CD4-positive, CD25-positive, alpha-beta regulatory T cell (primary cell): ENCODE data around the gene NXN. TPM values are rescaled to one million over a fixed set of nuclear protein-coding genes. Genes with fewer than 3 reads are reported as not detected.
"Not testable (repeated sequence)": the region's sequence is repeated elsewhere in the genome, so short reads cannot be mapped to it uniquely, and the experiment has no call there.

Experiments used
- ATAC-seq, 2 donors: fragments of 150-1000 bp; cut with Tn5 transposase; one replicate each; pipeline ENCODE4 v1.10.0; 2021; ENCODE audit warnings: low read depth in 2 of 2, moderate number of reproducible peaks in 2 of 2, moderate library complexity in 1 of 2
- DNase-seq, 3 donors: peaks; one replicate each; pipeline versions ENCODE4 v3.0.0 to v3.0.0-alpha.2; 2012 to 2022; ENCODE audit warnings: mixed read lengths in 1 of 3
- H3K27ac ChIP-seq: one replicate; pipeline ENCODE4 v1.7.0; 2013; ENCODE audit warnings: mild to moderate bottlenecking, low read length; ENCODE audit not compliant: insufficient read depth, poor library complexity, severe bottlenecking
- H3K27me3 ChIP-seq: one replicate; pipeline ENCODE4 v1.7.0; 2013; ENCODE audit warnings: low read length; ENCODE audit not compliant: control insufficient read depth, insufficient read depth
- H3K36me3 ChIP-seq: one replicate; pipeline ENCODE4 v1.7.0; 2013; ENCODE audit warnings: mild to moderate bottlenecking, low read length, moderate library complexity; ENCODE audit not compliant: control insufficient read depth, insufficient read depth
- H3K4me1 ChIP-seq: 2 replicates; pipeline ENCODE4 v1.7.0; 2013; ENCODE audit warnings: mild to moderate bottlenecking, low read length; ENCODE audit not compliant: insufficient read depth, control insufficient read depth, poor library complexity, severe bottlenecking
- H3K4me3 ChIP-seq: one replicate; pipeline ENCODE4 v1.7.0; 2013; ENCODE audit warnings: low read depth, mild to moderate bottlenecking, low read length, moderate library complexity
- H3K9me3 ChIP-seq, 2 experiments: 1 replicate in 1 of 2; 2 replicates in 1 of 2; pipeline ENCODE4 v1.7.0; 2013; ENCODE audit warnings: low read length in 2 of 2, mild to moderate bottlenecking in 1 of 2, moderate library complexity in 1 of 2; ENCODE audit not compliant: control insufficient read depth in 2 of 2
- H3K27ac Mint-ChIP-seq, 3 donors: one replicate each; pipeline ENCODE4 v1.8.0; 2020 to 2022; ENCODE audit warnings: mild to moderate bottlenecking in 3 of 3, mixed read lengths in 3 of 3, moderate library complexity in 2 of 3
- H3K27me3 Mint-ChIP-seq: one replicate; pipeline ENCODE4 v1.8.0; 2022; ENCODE audit warnings: mild to moderate bottlenecking, mixed read lengths
- H3K36me3 Mint-ChIP-seq: one replicate; pipeline ENCODE4 v1.8.0; 2020; ENCODE audit warnings: mixed read lengths
- H3K4me1 Mint-ChIP-seq, 4 donors: one replicate each; pipeline ENCODE4 v1.8.0; 2020 to 2022; ENCODE audit warnings: mixed read lengths in 4 of 4, mild to moderate bottlenecking in 1 of 4
- H3K4me3 Mint-ChIP-seq, 4 donors: one replicate each; pipeline ENCODE4 v1.8.0; 2020 to 2022; ENCODE audit warnings: mild to moderate bottlenecking in 4 of 4, mixed read lengths in 4 of 4, moderate library complexity in 3 of 4
- H3K9me3 Mint-ChIP-seq, 7 donors: one replicate each; pipeline ENCODE4 v1.8.0; 2020 to 2022; ENCODE audit warnings: mixed read lengths in 7 of 7, mild to moderate bottlenecking in 3 of 7, moderate library complexity in 2 of 7
- polyA plus RNA-seq, 4 donors: library from polyadenylated mRNA; unstranded; fragments of 300-500 nt; fragmentation: Illumina TruSeq; gene quantifications; one replicate each; pipeline ENCODE4 v1.2.3, GENCODE V29; 2021
- total RNA-seq: library from RNA; stranded (reverse); gene quantifications from one replicate; pipeline ENCODE4 v1.2.3, GENCODE V29; 2022

NXN gene
- total and polyA plus RNA-seq, 5 donors from 2014 or later: 0.44 to 0.89 (median 0.65) TPM

GRCh38 chr17:925817-926216, 53.8 kb downstream of the NXN start:
- Mint-ChIP-seq H3K4me3 (no peak overlapping the region), H3K4me1 (peaks cover 0 to 1% (median 0%) of the 10 kb centered on the region in 4 donors), H3K27ac (no peak overlapping the region), H3K9me3 (peaks cover 0 to 1% (median 0%) of the 10 kb centered on the region in 7 donors), H3K27me3 (peaks cover 15% of the 10 kb centered on the region), H3K36me3 (no peaks in the 10 kb centered on the region)
- H3K4me1 ChIP-seq: no peaks in the 10 kb centered on the region
- no peaks in the 10 kb centered on the region for H3K36me3 ChIP-seq
- no peak overlapping the region for H3K27ac ChIP-seq
- no peaks in the 10 kb centered on the region for H3K27me3 ChIP-seq
- no peak for DNase-seq
- no peak for ATAC-seq
- no peak overlapping the region for H3K4me3 ChIP-seq
- no peaks in the 10 kb centered on the region for H3K9me3 ChIP-seq

- Mint-ChIP-seq H3K4me1 (peaks cover 0 to 1% (median 0%) of the 10 kb centered on the region in 4 donors), H3K9me3 (peaks cover 0 to under 1% (median 0%) of the 10 kb centered on the region in 7 donors), H3K27ac (no peak overlapping the region), H3K36me3 (no peaks in the 10 kb centered on the region), H3K27me3 (peaks cover 21% of the 10 kb centered on the region), H3K4me3 (no peak overlapping the region)
- Histone ChIP-seq H3K9me3 (no peaks in the 10 kb centered on the region), H3K36me3 (no peaks in the 10 kb centered on the region), H3K27me3 (no peaks in the 10 kb centered on the region), H3K4me1 (no peaks in the 10 kb centered on the region), H3K4me3 (no peak overlapping the region), H3K27ac (no peak overlapping the region)
- ATAC-seq: no peak
- no peak for DNase-seq
These were observed 54.7 kb downstream of the NXN start for GRCh38 chr17:924711-925475.

- peaks cover 21% of the 10 kb centered on the region for H3K27me3 Mint-ChIP-seq
- H3K9me3 Mint-ChIP-seq, H3K36me3 Mint-ChIP-seq, ATAC-seq, H3K4me3 ChIP-seq, DNase-seq, H3K27ac Mint-ChIP-seq, H3K9me3 ChIP-seq, H3K4me1 ChIP-seq, H3K36me3 ChIP-seq, H3K4me1 Mint-ChIP-seq, H3K4me3 Mint-ChIP-seq, H3K27me3 ChIP-seq, H3K27ac ChIP-seq: not testable (repeated sequence)
These were observed 55.3 kb downstream of the NXN start for GRCh38 chr17:924306-924705.

GRCh38 chr17:923633-924032, 55.9 kb downstream of the NXN start:
- DNase-seq (no peak), ATAC-seq (no peak)
- H3K27me3 ChIP-seq: no peaks in the 10 kb centered on the region
- Mint-ChIP-seq H3K9me3 (peaks cover 0 to 3% (median 0%) of the 10 kb centered on the region in 7 donors), H3K36me3 (no peaks in the 10 kb centered on the region), H3K4me1 (peaks cover 0 to 1% (median 0%) of the 10 kb centered on the region in 4 donors), H3K27me3 (peaks cover 21% of the 10 kb centered on the region), H3K4me3 (no peak overlapping the region), H3K27ac (no peak overlapping the region)
- H3K4me1 ChIP-seq: no peaks in the 10 kb centered on the region
- no peaks in the 10 kb centered on the region for H3K36me3 ChIP-seq
- no peaks in the 10 kb centered on the region for H3K9me3 ChIP-seq
- no peak overlapping the region for H3K4me3 ChIP-seq
- H3K27ac ChIP-seq: no peak overlapping the region

GRCh38 chr17:921161-921560, 58.4 kb downstream of the NXN start:
- H3K27ac ChIP-seq: no peak overlapping the region
- H3K4me3 ChIP-seq: no peak overlapping the region
- Mint-ChIP-seq H3K9me3 (peaks cover 0 to 3% (median 0%) of the 10 kb centered on the region in 7 donors), H3K4me1 (peaks cover 0 to 1% (median 0%) of the 10 kb centered on the region in 4 donors), H3K36me3 (no peaks in the 10 kb centered on the region), H3K27me3 (peaks cover 23% of the 10 kb centered on the region), H3K27ac (peak overlapping the region in 1 of 3 donors; percentile 83), H3K4me3 (no peak overlapping the region)
- H3K27me3 ChIP-seq: no peaks in the 10 kb centered on the region
- no peaks in the 10 kb centered on the region for H3K4me1 ChIP-seq
- no peaks in the 10 kb centered on the region for H3K9me3 ChIP-seq
- H3K36me3 ChIP-seq: no peaks in the 10 kb centered on the region
- DNase-seq: no peak
- no peak for ATAC-seq

GRCh38 chr17:920190-920589, 59.4 kb downstream of the NXN start:
- H3K27ac Mint-ChIP-seq: no peak overlapping the region
- DNase-seq (no peak), ATAC-seq (no peak)
- no peaks in the 10 kb centered on the region for H3K36me3 Mint-ChIP-seq
- H3K36me3 ChIP-seq: no peaks in the 10 kb centered on the region
- no peaks in the 10 kb centered on the region for H3K9me3 ChIP-seq
- no peak overlapping the region for H3K4me3 Mint-ChIP-seq
- no peak overlapping the region for H3K27ac ChIP-seq
- H3K27me3 Mint-ChIP-seq: peaks cover 23% of the 10 kb centered on the region
- no peaks in the 10 kb centered on the region for H3K4me1 Mint-ChIP-seq
- H3K27me3 ChIP-seq: no peaks in the 10 kb centered on the region
- no peaks in the 10 kb centered on the region for H3K4me1 ChIP-seq
- peaks cover 0 to 3% (median 0%) of the 10 kb centered on the region in 7 donors for H3K9me3 Mint-ChIP-seq
- no peak overlapping the region for H3K4me3 ChIP-seq

GRCh38 chr17:917941-918740, 61.4 kb downstream of the NXN start:
- H3K36me3 ChIP-seq: no peaks in the 10 kb centered on the region
- Mint-ChIP-seq H3K36me3 (no peaks in the 10 kb centered on the region), H3K27ac (no peak overlapping the region), H3K4me3 (no peak overlapping the region), H3K9me3 (peaks cover 0 to 3% (median 0%) of the 10 kb centered on the region in 7 donors), H3K4me1 (no peaks in the 10 kb centered on the region), H3K27me3 (peaks cover 27% of the 10 kb centered on the region)
- DNase-seq (no peak), ATAC-seq (no peak)
- no peaks in the 10 kb centered on the region for H3K27me3 ChIP-seq
- no peak overlapping the region for H3K4me3 ChIP-seq
- no peak overlapping the region for H3K27ac ChIP-seq
- no peaks in the 10 kb centered on the region for H3K4me1 ChIP-seq
- H3K9me3 ChIP-seq: no peaks in the 10 kb centered on the region
